HG03139 (cell line): ENCODE data around the gene ETDC.

Source experiments
- ATAC-seq: cut with Tn5 transposase; IDR thresholded peaks from one replicate; pipeline ENCODE4 v1.9.1; 2021; ENCODE audit not compliant: unreplicated experiment

The ETDC gene

GRCh38 chrX:135345107-135345589 lies 35.9 kb downstream of the ETDC start:
- ATAC-seq: no peak

DNA sequence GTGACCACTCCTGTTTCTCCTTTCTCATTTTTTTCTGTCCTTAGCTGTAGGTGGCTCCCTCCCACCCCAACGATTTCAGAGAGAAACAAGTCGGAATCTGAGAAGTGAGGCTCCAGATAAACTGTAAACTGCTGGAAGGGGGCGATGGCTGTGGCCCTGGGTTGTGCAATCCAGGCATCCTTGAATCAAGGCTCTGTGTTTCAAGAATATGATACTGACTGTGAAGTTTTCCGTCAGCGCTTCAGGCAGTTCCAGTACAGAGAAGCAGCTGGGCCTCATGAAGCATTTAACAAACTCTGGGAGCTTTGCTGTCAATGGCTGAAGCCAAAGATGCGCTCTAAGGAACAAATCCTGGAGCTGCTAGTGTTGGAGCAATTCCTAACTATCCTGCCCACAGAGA lies 37.7 kb downstream of the ETDC start:
- ATAC-seq: no peak

DNA sequence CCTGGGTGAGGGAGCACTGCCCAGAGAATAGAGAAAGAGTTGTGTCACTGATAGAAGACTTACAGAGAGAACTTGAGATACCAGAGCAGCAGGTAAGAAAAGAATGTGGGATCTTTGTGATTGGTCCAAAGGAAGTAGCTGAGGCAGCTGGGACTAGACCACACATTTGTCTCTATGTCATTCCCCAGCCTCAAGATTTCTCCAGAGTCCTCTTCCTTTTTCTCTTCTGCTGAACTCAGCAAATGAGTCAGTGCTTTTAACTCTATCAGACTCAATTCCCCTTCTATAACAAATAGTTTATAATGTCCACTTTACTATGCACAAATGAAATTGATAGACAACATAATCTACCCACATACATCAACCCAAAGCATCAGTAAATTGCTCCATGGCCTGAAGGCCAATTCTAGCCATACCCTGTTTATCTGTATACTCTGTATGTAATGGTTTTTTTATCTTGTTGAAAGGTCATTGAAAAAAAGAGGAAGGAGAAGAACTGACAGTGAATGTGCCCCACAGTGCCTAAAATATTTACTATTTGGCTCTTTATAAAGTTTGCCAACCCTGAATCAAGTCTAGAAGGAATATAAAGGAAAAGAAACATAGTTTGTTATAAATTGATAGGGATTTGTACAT lies 38.2 kb downstream of the ETDC start:
- no peak for ATAC-seq

GRCh38 chrX:135354288-135354687 lies 45.0 kb downstream of the ETDC start:
- no peak for ATAC-seq
